Neutrophil (primary cell): Measurements from ENCODE around the gene MSGN1.

Experiments
- H3K27ac ChIP-seq: fragments of 200-600 bp; sonication (generic); 2 replicates; pipeline ENCODE4 v1.5.1; 2016; ENCODE audit warnings: mild to moderate bottlenecking, moderate library complexity
- H3K27me3 ChIP-seq: fragments of 200-600 bp; sonication (generic); 2 replicates; pipeline ENCODE4 v1.6.0; 2016; ENCODE audit warnings: mild to moderate bottlenecking
- H3K36me3 ChIP-seq: fragments of 200-600 bp; sonication (generic); 2 replicates; pipeline ENCODE4 v1.5.1; 2017
- H3K4me1 ChIP-seq, 2 experiments: fragments of 200-600 bp in 1 of 2; sonication (generic) in 1 of 2; 1 replicate in 1 of 2; 2 replicates in 1 of 2; pipeline versions ENCODE4 v1.5.1 to v1.6.1; 2013 to 2016; ENCODE audit warnings: low read depth in 1 of 2, low read length in 1 of 2, mild to moderate bottlenecking in 1 of 2, moderate library complexity in 1 of 2; ENCODE audit not compliant: control insufficient read depth in 1 of 2, insufficient read depth in 1 of 2
- H3K4me3 ChIP-seq, 2 experiments: fragments of 200-600 bp in 1 of 2; sonication (generic) in 1 of 2; 1 replicate in 1 of 2; 2 replicates in 1 of 2; pipeline ENCODE4 v1.5.1; 2013 to 2016; ENCODE audit warnings: low read depth in 1 of 2, low read length in 1 of 2, mild to moderate bottlenecking in 1 of 2, moderate library complexity in 1 of 2
- H3K9me3 ChIP-seq: fragments of 200-600 bp; sonication (generic); 2 replicates; pipeline ENCODE4 v1.5.1; 2016
- TF ChIP-seq, protein P1 (sequence below): fragments of 200-600 bp; sonication (generic); IDR thresholded peaks from 2 replicates; pipeline ENCODE4 v1.5.1; 2016; ENCODE audit warnings: antibody characterized with exemption

MSGN1 gene, protein sequence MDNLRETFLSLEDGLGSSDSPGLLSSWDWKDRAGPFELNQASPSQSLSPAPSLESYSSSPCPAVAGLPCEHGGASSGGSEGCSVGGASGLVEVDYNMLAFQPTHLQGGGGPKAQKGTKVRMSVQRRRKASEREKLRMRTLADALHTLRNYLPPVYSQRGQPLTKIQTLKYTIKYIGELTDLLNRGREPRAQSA

DNA sequence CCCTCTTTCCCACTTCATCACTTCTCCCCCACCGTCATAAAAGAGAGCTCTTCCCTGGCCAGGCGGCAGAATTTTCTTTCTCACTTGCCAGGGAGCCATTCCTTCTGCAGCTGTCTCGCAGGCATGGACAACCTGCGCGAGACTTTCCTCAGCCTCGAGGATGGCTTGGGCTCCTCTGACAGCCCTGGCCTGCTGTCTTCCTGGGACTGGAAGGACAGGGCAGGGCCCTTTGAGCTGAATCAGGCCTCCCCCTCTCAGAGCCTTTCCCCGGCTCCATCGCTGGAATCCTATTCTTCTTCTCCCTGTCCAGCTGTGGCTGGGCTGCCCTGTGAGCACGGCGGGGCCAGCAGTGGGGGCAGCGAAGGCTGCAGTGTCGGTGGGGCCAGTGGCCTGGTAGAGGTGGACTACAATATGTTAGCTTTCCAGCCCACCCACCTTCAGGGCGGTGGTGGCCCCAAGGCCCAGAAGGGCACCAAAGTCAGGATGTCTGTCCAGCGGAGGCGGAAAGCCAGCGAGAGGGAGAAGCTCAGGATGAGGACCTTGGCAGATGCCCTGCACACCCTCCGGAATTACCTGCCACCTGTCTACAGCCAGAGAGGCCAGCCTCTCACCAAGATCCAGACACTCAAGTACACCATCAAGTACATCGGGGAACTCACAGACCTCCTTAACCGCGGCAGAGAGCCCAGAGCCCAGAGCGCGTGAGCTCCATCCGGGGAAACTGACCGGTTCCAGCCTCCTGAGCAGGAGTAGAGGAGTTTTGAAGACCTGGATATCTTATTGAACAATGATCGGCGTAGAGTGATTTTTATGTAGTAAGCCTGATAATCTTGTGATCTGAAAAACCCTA is at the start of gene MSGN1:
MSGN1 (plus strand) TSS at position 65 of the 850 bp plus-strand sequence; CDS start at position 124, 59 bp downstream.
- H3K4me3 ChIP-seq, result no peak within 1 kb of the TSS
- H3K4me1 ChIP-seq, result no peaks in the 10 kb centered on the region
- no peaks in the 10 kb centered on the region for H3K36me3 ChIP-seq
- TF ChIP-seq, protein P1, sequence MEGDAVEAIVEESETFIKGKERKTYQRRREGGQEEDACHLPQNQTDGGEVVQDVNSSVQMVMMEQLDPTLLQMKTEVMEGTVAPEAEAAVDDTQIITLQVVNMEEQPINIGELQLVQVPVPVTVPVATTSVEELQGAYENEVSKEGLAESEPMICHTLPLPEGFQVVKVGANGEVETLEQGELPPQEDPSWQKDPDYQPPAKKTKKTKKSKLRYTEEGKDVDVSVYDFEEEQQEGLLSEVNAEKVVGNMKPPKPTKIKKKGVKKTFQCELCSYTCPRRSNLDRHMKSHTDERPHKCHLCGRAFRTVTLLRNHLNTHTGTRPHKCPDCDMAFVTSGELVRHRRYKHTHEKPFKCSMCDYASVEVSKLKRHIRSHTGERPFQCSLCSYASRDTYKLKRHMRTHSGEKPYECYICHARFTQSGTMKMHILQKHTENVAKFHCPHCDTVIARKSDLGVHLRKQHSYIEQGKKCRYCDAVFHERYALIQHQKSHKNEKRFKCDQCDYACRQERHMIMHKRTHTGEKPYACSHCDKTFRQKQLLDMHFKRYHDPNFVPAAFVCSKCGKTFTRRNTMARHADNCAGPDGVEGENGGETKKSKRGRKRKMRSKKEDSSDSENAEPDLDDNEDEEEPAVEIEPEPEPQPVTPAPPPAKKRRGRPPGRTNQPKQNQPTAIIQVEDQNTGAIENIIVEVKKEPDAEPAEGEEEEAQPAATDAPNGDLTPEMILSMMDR, result no peak
- no peak within 1 kb of the TSS for H3K27ac ChIP-seq
- no peaks in the 10 kb centered on the region for H3K27me3 ChIP-seq
- H3K9me3 ChIP-seq, result no peaks in the 10 kb centered on the region

DNA sequence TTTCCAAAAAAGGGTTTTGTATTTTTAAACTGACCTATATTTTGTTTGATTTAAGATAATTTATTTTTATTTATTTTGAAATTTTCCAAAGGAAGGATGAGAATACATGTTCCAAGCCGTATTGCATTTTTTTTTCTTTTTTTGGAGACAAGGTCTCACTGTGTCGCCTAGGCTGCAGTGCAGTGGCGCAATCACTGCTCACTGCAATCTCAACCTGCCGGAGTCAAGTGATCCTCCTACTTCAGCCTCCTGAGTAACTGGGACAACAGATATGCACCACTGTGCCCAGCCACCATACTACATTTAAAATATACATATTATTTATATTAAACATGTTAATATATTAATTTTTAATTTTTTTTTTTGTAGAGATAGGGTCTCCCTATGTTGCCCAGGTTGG is 47.4 kb upstream of the MSGN1 start:
- Histone ChIP-seq H3K36me3 (peaks cover 28% of the 10 kb centered on the region), H3K4me3 (no peak overlapping the region), H3K27me3 (no peaks in the 10 kb centered on the region), H3K4me1 (no peaks in the 10 kb centered on the region), H3K27ac (no peak overlapping the region), H3K9me3 (no peaks in the 10 kb centered on the region)
- TF ChIP-seq, protein P1, result no peak

DNA sequence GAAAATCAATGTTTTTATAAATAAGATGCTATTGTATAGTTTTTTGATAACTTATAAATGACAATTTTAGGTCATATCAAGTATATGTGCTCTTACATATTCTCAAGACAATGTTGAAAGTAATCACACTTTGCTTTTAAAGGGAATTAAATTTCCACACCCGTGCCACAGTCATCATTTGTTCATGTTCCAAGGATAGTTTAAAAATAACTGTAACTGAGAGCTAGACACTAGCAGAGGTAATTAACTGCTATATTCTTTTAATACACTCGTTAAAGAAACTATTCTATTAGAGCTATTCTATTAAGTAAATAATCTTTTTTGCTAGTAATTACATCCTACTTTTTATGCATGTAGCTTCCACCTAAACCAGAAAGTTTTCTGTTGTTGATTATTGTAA is 44.3 kb upstream of the MSGN1 start:
- TF ChIP-seq, protein P1, result no peak
- Histone ChIP-seq H3K36me3 (peaks cover 38% of the 10 kb centered on the region), H3K4me1 (no peaks in the 10 kb centered on the region), H3K27me3 (no peaks in the 10 kb centered on the region), H3K9me3 (no peaks in the 10 kb centered on the region), H3K4me3 (no peak overlapping the region), H3K27ac (no peak overlapping the region)

DNA sequence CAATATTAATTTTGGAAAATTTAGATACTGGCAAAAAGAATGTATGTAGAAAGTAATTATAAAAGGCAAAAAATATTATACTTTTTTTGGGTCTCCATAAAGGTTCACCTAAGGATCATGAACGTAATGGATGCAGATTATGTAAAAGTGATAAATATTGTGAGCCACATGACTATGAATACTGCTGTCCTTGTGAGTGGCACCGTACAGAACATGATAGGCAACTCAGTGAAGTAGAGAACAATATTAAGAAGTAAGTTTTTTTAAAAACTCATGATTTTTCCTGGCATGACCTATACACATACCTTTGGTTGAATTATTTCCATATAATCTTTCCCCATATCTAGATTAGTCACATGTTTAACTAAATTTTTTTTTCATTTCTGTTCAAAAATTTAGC is 43.7 kb upstream of the MSGN1 start:
- TF ChIP-seq, protein P1, result no peak
- Histone ChIP-seq H3K4me1 (no peaks in the 10 kb centered on the region), H3K27ac (no peak overlapping the region), H3K36me3 (peaks cover 38% of the 10 kb centered on the region), H3K27me3 (no peaks in the 10 kb centered on the region), H3K4me3 (no peak overlapping the region), H3K9me3 (no peaks in the 10 kb centered on the region)

DNA sequence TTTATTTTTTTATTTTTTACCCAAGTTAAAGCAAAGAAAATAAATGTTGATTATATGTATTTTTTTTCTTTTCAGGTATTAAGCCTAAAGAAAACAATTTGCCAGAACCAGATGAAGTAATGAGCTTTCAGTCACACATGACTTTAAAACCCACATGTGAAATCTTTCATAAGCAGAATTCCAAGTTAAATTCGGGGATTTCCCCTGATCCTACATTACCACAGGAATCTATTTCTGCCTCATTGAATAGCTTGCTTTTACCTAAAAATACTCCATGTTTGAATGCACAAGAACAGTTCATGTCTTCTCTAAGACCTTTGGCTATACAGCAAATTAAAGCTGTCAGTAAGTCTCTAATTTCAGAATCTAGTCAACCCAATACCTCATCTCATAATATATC is 35.7 kb upstream of the MSGN1 start:
- no peaks in the 10 kb centered on the region for H3K4me1 ChIP-seq
- TF ChIP-seq, protein P1, result no peak
- H3K4me3 ChIP-seq, result no peak overlapping the region
- peaks cover 29% of the 10 kb centered on the region for H3K36me3 ChIP-seq
- H3K27ac ChIP-seq, result no peak overlapping the region
- H3K27me3 ChIP-seq, result no peaks in the 10 kb centered on the region
- no peaks in the 10 kb centered on the region for H3K9me3 ChIP-seq
